H1 (cell line): ENCODE results near the gene DOCK1. TPM values are rescaled to one million over a fixed set of nuclear protein-coding genes. Genes with fewer than 3 reads are reported as not detected.

Source experiments
- ASH2L ChIP-seq: fragments of 200-600, 300-600 bp; sonication (generic); IDR thresholded peaks from one replicate; pipeline ENCODE4 v1.7.1; 2017; ENCODE audit warnings: low read length
- E2F6 ChIP-seq: IDR thresholded peaks from 2 replicates; pipeline ENCODE4 v1.6.1; 2012; ENCODE audit warnings: inconsistent platforms
- EGR1 ChIP-seq: IDR thresholded peaks from 2 replicates; pipeline ENCODE4 v1.6.1; 2011; ENCODE audit warnings: low read depth, low read length, borderline replicate concordance
- EP300 ChIP-seq, 2 experiments: IDR thresholded peaks; 1 replicate in 1 of 2; 2 replicates in 1 of 2; pipeline ENCODE4 v1.6.1; 2011 to 2012; ENCODE audit warnings: low read depth in 2 of 2, low read length in 2 of 2, mild to moderate bottlenecking in 2 of 2, borderline replicate concordance in 1 of 2, inconsistent platforms in 1 of 2, moderate library complexity in 1 of 2
- JUND ChIP-seq: IDR thresholded peaks from 2 replicates; pipeline ENCODE4 v1.6.1; 2011; ENCODE audit warnings: mild to moderate bottlenecking, improper control_type of control experiment, low read length
- KDM4A ChIP-seq: IDR thresholded peaks from one replicate; pipeline ENCODE4 v1.7.1; 2012; ENCODE audit warnings: low read depth, mild to moderate bottlenecking, moderate library complexity, low read length, inconsistent platforms; ENCODE audit not compliant: severe bottlenecking
- KDM5A ChIP-seq: fragments of 200-600 bp; IDR thresholded peaks from 2 replicates; pipeline ENCODE4 v1.7.1; 2012; ENCODE audit warnings: mild to moderate bottlenecking, low read length, inconsistent platforms, mixed read lengths
- SIN3A ChIP-seq, 2 experiments: IDR thresholded peaks in 1 of 2; conservative IDR thresholded peaks in 1 of 2; 2 replicates each; pipeline ENCODE4 v1.6.1; 2011 to 2012; ENCODE audit warnings: low read length in 2 of 2, improper control_type of control experiment in 1 of 2, low read depth in 1 of 2, mild to moderate bottlenecking in 1 of 2
- SIRT6 ChIP-seq: IDR thresholded peaks from one replicate; pipeline ENCODE4 v1.7.1; 2012; ENCODE audit warnings: low read length, inconsistent platforms
- SRF ChIP-seq: IDR thresholded peaks from 2 replicates; pipeline ENCODE4 v1.6.1; 2011; ENCODE audit warnings: mild to moderate bottlenecking, low read depth, low read length, moderate library complexity
- polyA plus RNA-seq, 7 experiments: library from polyadenylated mRNA; depleted of rRNA in 3 of 7; stranded (reverse) in 5 of 7; unstranded in 2 of 7; fragments of >200 nt in 5 of 7; fragments of 200-250 nt in 2 of 7; gene quantifications; 1 replicate in 5 of 7; 2 replicates in 1 of 7; 4 replicates in 1 of 7; pipeline versions ENCODE4 v1.2.1 to v1.2.3, GENCODE V29; 2011 to 2013; ENCODE audit warnings: missing spikeins in 2 of 7, mixed read lengths in 2 of 7
- total RNA-seq: library from RNA; stranded (reverse); fragmentation: NEBNext Ultra II Directional; extraction: Animal tissue kit (Norgen Biotek cat#: 25700); gene quantifications from 2 replicates; pipeline ENCODE4 v1.2.1, GENCODE V29; 2021

Gene DOCK1
- total and polyA plus RNA-seq, 2 of the 8 experiments (the other 6 are each of a cell fraction or from before 2014, with no cell fraction given) = 11.6 to 53.0 TPM

- TF ChIP-seq KDM4A (no peak), JUND (no peak), SRF (no peak), ASH2L (no peak), EGR1 (no peak), KDM5A (no peak), EP300 (IDR thresholded peaks at IDR 0.05; ENCODE audit: borderline replicate concordance in 1 of 2, low read depth in 2 of 2, low read length in 2 of 2) (no peak), E2F6 (no peak), SIRT6 (no peak), SIN3A (conservative IDR thresholded peaks at IDR 0.05 in 1 of 2, IDR thresholded peaks at IDR 0.05 in 1 of 2; ENCODE audit: low read depth in 1 of 2, low read length in 2 of 2) (no peak)
These were observed 128.2 kb downstream of the DOCK1 start (continued) for GRCh38 chr10:127033216-127034033.
